Activated naive CD4-positive, alpha-beta T cell treated with anti-CD3 and anti-CD28 coated beads, Interleukin-2, amount 50 U/mL, for 24 hours (primary cell): Measurements from ENCODE around the gene AGFG2.
"Not testable (repeated sequence)": the region's sequence is repeated elsewhere in the genome, so short reads cannot be mapped to it uniquely, and the experiment has no call there.

ENCODE experiments used
- H3K27ac Mint-ChIP-seq: one replicate; pipeline ENCODE4 v1.8.0; 2021; ENCODE audit warnings: mild to moderate bottlenecking, mixed read lengths
- H3K27me3 Mint-ChIP-seq: one replicate; pipeline ENCODE4 v1.8.0; 2021; ENCODE audit warnings: mixed read lengths
- H3K36me3 Mint-ChIP-seq: one replicate; pipeline ENCODE4 v1.8.0; 2021; ENCODE audit warnings: mixed read lengths
- H3K4me1 Mint-ChIP-seq: one replicate; pipeline ENCODE4 v1.8.0; 2021; ENCODE audit warnings: mixed read lengths
- H3K4me3 Mint-ChIP-seq: one replicate; pipeline ENCODE4 v1.8.0; 2021; ENCODE audit warnings: mild to moderate bottlenecking, mixed read lengths
- H3K9me3 Mint-ChIP-seq: one replicate; pipeline ENCODE4 v1.8.0; 2021; ENCODE audit warnings: mixed read lengths

The AGFG2 gene

GRCh38 chr7:100538654-100539435 lies at the start of gene AGFG2:
TSS of gene AGFG2 (plus strand) at chr7:100539203. CDS start at chr7:100539347, 144 bp downstream.
- Mint-ChIP-seq H3K9me3 (no peaks in the 10 kb centered on the region), H3K4me3 (peak within 1 kb of the TSS; percentile 93), H3K36me3 (peaks cover 2% of the 10 kb centered on the region), H3K4me1 (peaks cover 54% of the 10 kb centered on the region), H3K27ac (peak within 1 kb of the TSS; percentile 94), H3K27me3 (no peaks in the 10 kb centered on the region)

- Mint-ChIP-seq H3K27me3 (no peaks in the 10 kb centered on the region), H3K27ac (no peak overlapping the region), H3K9me3 (no peaks in the 10 kb centered on the region), H3K4me1 (peaks cover 18% of the 10 kb centered on the region), H3K36me3 (no peaks in the 10 kb centered on the region), H3K4me3 (no peak overlapping the region)
Measured at GRCh38 chr7:100489824-100490223, 49.2 kb upstream of the AGFG2 start.

DNA sequence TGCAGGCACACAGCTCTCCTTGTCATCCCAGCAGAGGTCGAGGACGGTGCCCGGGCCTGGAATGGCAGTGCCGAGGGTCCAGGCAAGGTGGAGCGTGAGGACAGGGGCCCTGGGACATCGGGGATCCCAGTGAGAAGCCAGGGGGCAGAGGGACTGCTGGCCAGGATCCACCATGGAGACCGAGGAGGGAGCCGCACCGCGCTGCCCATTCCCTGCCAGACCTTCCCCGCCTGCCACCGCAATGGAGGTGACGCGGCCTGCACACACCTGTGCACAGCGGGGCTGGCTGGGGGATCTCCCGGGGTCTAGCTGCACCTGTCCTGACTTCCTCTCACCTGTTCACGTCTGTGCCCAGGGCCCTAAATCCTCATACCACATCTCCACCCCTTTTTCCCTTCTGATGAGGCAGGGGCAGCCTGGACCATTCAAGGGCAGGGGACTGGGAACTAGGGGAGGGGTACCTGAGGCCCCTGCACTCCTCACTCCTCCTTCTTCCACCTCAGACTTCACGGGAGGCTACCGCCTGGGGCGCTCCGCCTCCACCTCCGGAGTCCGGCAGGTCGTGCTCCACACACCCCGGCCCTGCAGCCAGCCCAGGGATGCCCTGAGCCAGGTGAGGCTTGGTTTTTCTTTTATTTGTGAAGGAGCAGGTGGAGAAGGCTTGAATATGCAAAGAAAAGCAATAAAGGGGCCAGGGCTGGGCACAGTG lies 48.4 kb upstream of the AGFG2 start:
- H3K27me3 Mint-ChIP-seq, result no peaks in the 10 kb centered on the region
- H3K9me3 Mint-ChIP-seq, result no peaks in the 10 kb centered on the region
- no peak overlapping the region for H3K4me3 Mint-ChIP-seq
- peaks cover 17% of the 10 kb centered on the region for H3K4me1 Mint-ChIP-seq
- H3K36me3 Mint-ChIP-seq, result no peaks in the 10 kb centered on the region
- no peak overlapping the region for H3K27ac Mint-ChIP-seq

DNA sequence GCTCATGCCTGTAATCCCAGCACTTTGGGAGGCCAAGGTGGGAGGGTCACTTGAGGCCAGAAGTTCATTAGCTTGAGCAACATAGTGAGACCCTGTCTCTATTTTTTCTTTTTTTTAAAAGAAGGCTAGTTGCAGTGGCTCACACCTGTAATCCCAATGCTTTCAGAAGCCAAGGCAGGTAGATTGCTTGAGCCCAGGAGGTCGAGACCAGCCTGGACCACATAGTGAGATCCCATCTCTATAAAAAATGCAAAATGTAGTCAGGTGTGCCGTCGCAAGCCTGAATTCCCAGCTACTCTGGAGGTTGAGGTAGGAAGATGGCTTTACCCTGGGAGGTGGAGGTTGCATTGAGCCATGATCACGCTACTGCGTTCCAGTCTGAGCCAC lies 47.8 kb upstream of the AGFG2 start:
- Mint-ChIP-seq H3K9me3 (no peaks in the 10 kb centered on the region), H3K4me1 (peaks cover 17% of the 10 kb centered on the region), H3K27me3 (no peaks in the 10 kb centered on the region), H3K4me3 (no peak overlapping the region), H3K27ac (no peak overlapping the region), H3K36me3 (no peaks in the 10 kb centered on the region)

- H3K4me1 Mint-ChIP-seq, result peaks cover 17% of the 10 kb centered on the region
- no peaks in the 10 kb centered on the region for H3K9me3 Mint-ChIP-seq
- H3K27ac Mint-ChIP-seq, result peak overlapping the region; percentile 81
- no peaks in the 10 kb centered on the region for H3K36me3 Mint-ChIP-seq
- no peaks in the 10 kb centered on the region for H3K27me3 Mint-ChIP-seq
- H3K4me3 Mint-ChIP-seq, result peak overlapping the region; percentile 83
Measured at GRCh38 chr7:100492738-100493475, 46.1 kb upstream of the AGFG2 start.

GRCh38 chr7:100493476-100494264 lies 45.3 kb upstream of the AGFG2 start:
- H3K4me3 Mint-ChIP-seq, result peak overlapping the region; percentile 83
- no peaks in the 10 kb centered on the region for H3K36me3 Mint-ChIP-seq
- no peaks in the 10 kb centered on the region for H3K27me3 Mint-ChIP-seq
- no peak overlapping the region for H3K27ac Mint-ChIP-seq
- H3K9me3 Mint-ChIP-seq, result no peaks in the 10 kb centered on the region
- peaks cover 17% of the 10 kb centered on the region for H3K4me1 Mint-ChIP-seq

DNA sequence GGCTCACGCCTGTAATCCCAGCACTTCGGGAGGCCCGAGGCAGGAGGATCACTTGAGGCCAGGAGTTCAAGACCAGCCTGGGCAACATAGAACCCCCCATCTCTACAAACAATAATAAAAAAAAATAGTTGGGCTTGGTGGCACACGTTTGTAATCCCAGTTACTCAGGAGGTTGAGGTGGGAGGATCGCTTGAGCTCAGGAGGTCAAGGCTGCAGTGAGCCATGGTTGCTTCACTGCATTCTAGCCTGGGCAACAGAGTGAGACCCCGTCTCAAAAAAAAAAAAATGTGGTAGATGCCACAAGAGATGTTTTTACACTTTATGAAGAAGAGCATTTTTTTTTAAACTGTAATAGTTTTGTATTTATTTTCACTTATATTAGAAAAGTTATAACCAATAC lies 42.5 kb upstream of the AGFG2 start:
- H3K27ac Mint-ChIP-seq, result peak overlapping the region; percentile 1
- no peaks in the 10 kb centered on the region for H3K27me3 Mint-ChIP-seq
- no peaks in the 10 kb centered on the region for H3K9me3 Mint-ChIP-seq
- H3K4me1 Mint-ChIP-seq, result peaks cover 17% of the 10 kb centered on the region
- no peak overlapping the region for H3K4me3 Mint-ChIP-seq
- H3K36me3 Mint-ChIP-seq, result no peaks in the 10 kb centered on the region

DNA sequence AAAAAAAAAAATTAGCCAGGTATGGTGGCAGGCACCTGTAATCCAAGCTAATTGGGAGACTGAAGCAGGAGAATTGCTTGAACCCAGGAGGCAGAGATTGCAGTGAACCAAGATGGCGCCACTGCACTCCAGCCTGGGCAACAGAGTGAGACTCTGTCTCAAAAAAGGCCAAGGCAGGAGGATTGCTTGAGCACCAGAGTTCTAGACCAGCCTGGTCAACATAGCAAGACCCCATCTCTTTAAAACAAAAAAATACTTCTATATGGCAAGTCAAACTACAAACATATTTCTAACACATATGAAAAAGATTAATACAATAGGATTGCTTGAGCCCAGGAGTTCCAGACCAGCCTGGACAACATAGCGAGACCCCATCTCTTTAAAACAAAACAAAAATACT lies 38.3 kb upstream of the AGFG2 start:
- not testable (repeated sequence) for H3K27me3 Mint-ChIP-seq, H3K27ac Mint-ChIP-seq, H3K36me3 Mint-ChIP-seq, H3K4me3 Mint-ChIP-seq, H3K9me3 Mint-ChIP-seq, H3K4me1 Mint-ChIP-seq

GRCh38 chr7:100504031-100504430 lies 35.0 kb upstream of the AGFG2 start:
- not testable (repeated sequence) for H3K4me3 Mint-ChIP-seq, H3K27ac Mint-ChIP-seq, H3K27me3 Mint-ChIP-seq, H3K4me1 Mint-ChIP-seq, H3K9me3 Mint-ChIP-seq, H3K36me3 Mint-ChIP-seq

DNA sequence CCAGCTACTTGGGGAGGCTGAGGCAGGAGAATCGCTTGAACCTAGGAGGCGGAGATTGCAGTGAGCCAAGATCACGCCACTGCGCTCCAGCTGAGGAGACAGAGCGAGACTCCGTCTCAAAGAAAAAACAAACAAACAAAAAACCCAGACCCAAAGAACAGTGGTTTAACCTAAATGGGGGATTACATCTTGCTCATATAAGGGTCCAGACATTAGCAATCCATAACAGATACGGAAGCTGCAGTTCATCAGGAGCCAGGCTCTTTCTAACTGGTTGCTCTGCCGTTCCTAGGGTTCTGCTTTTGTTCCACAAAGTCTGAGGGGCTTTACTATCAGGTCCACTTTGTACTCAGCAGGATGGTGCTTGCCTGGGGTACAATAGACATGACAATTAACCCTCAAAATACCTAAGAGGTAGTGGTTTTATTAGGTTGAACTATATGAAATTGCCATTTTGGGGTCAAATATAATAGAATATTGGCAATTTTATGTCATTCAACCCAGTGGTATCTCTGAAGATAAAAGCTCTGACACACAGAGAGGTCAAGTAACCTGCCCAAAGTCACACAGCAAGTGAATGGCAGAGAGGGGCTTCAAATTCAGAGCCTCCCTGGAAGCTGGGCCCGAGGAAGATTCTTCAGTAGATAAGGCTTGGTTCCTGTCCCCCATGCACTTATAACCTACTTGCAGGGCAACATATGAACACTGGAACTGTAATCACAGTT lies 34.0 kb upstream of the AGFG2 start:
- Mint-ChIP-seq H3K9me3 (no peaks in the 10 kb centered on the region), H3K27ac (no peak overlapping the region), H3K27me3 (no peaks in the 10 kb centered on the region), H3K36me3 (no peaks in the 10 kb centered on the region), H3K4me1 (no peaks in the 10 kb centered on the region), H3K4me3 (no peak overlapping the region)

GRCh38 chr7:100506356-100506923 lies 32.6 kb upstream of the AGFG2 start:
- H3K4me3 Mint-ChIP-seq, result no peak overlapping the region
- H3K36me3 Mint-ChIP-seq, result no peaks in the 10 kb centered on the region
- no peaks in the 10 kb centered on the region for H3K4me1 Mint-ChIP-seq
- H3K27ac Mint-ChIP-seq, result peak overlapping the region; percentile 6
- H3K27me3 Mint-ChIP-seq, result no peaks in the 10 kb centered on the region
- no peaks in the 10 kb centered on the region for H3K9me3 Mint-ChIP-seq

GRCh38 chr7:100509231-100509630 lies 29.8 kb upstream of the AGFG2 start:
- Mint-ChIP-seq H3K4me1 (peaks cover 7% of the 10 kb centered on the region), H3K9me3 (no peaks in the 10 kb centered on the region), H3K4me3 (no peak overlapping the region), H3K36me3 (no peaks in the 10 kb centered on the region), H3K27me3 (no peaks in the 10 kb centered on the region), H3K27ac (no peak overlapping the region)

GRCh38 chr7:100510437-100511239 lies 28.4 kb upstream of the AGFG2 start:
- H3K36me3 Mint-ChIP-seq, result no peaks in the 10 kb centered on the region
- H3K27me3 Mint-ChIP-seq, result no peaks in the 10 kb centered on the region
- H3K4me1 Mint-ChIP-seq, result peaks cover 15% of the 10 kb centered on the region
- H3K4me3 Mint-ChIP-seq, result no peak overlapping the region
- no peak overlapping the region for H3K27ac Mint-ChIP-seq
- no peaks in the 10 kb centered on the region for H3K9me3 Mint-ChIP-seq

DNA sequence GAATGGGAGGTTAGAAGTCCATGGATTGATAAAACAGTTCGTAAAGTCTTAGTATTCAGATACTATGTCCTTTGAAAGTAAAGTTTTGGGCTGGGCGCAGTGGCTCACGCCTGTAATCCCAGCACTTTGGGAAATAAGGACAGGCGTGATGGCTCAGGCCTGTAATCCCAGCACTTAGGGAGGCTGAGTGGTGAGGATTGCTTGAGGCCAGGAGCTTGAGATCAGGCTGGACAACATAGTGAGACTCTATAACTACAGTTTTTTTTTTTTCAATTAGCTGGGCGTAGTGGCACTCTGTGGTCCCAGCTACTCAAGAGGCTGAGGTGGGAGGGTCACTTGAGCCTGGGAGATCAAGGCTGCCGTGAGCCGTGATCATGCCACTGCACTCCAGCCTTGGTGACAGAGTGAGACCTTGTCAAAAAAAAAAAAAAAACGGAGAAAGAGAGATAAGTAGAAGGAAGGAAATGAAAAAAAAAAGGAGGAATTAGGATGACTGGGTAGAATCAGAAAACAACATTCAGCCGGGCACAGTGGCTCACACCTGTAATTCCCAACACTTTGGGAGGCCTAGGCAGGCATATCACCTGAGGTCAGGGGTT lies 25.7 kb upstream of the AGFG2 start:
- H3K4me1 Mint-ChIP-seq, result peaks cover 32% of the 10 kb centered on the region
- H3K4me3 Mint-ChIP-seq, result no peak overlapping the region
- no peaks in the 10 kb centered on the region for H3K27me3 Mint-ChIP-seq
- H3K27ac Mint-ChIP-seq, result peak overlapping the region; percentile 85
- H3K36me3 Mint-ChIP-seq, result no peaks in the 10 kb centered on the region
- H3K9me3 Mint-ChIP-seq, result no peaks in the 10 kb centered on the region
